H54 (cell line): Measurements from ENCODE around the gene MRPL47.

Experiments used
- DNase-seq: peaks from one replicate; pipeline ENCODE4 v3.0.0; 2011; ENCODE audit warnings: low spot score, mixed read lengths; ENCODE audit not compliant: insufficient read length
- FAIRE-seq: peaks from 3 replicates; lab custom pipeline; 2011; peaks lifted over from hg19 to GRCh38; lab: Jason Lieb, UNC
- POLR2A ChIP-seq: IDR thresholded peaks from 2 replicates; pipeline ENCODE4 v1.6.1; 2011; ENCODE audit warnings: low read depth, mild to moderate bottlenecking, low read length

MRPL47 gene

DNA sequence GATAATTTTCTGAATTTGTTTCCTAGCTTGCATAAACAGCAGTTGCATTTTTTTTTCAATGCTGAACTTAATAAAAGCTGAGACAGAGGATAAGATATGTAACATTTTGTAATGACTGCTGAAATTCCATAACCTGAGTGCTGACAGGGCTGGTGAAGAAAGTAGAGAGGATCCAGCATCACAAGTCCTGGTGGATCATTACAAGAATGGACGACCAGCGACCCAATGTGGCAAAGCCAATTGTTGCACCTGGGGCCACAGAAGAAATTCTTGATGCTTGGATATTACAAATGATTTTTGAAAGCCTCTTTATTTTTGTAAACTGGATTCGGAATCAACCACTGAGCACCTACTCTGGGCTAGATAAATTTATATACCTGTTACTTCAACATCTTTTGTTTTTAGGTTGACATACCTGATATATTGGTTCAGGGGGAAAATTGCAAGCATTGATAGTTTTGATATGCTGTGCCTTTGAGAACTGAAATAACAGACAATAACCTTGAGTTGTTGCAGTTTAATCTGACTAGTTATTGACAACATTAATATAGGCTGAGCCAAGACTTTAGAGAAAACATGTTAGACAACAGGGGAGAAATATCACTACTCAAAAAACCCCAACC lies 45.6 kb downstream of the MRPL47 start:
- peak; percentile 95 for FAIRE-seq
- DNase-seq: peak; percentile 42
- TF ChIP-seq POLR2A: no peak

DNA sequence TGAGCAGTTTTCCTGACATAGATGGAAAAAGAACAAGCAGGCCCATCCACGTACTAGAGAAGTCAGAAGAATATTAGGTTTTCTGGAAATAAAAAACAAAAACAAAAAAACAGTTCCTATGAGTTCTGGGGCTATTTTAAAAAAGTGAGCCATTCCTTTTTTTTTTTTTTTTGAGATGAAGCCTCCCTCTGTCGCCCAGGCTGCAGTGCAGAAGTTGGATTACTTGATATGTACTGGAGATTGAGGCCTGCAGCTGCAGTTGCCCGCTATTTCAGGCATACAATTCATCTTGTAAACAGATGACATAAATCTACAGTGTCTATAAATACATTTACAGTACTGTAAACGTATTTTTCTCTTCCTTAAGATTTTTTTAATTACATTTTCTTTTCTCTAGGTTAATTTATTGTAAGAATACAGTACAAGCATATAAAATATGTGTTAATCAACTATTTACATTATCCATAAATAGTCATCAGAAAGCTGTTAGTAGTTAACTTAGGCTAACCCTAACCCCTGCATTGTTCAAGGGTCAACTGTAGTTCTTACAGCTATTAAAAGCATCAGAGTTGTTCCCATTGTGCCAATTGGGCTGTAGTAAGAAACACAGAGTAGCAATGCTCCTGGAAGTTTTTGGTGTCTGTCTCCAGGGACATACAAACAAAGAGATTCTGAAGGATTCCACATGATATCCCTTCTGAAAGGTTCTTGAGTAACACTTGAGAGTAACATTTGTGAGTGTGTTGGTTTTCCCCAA lies 52.9 kb downstream of the MRPL47 start:
- FAIRE-seq (no peak), DNase-seq (no peak)
- TF ChIP-seq POLR2A: no peak

DNA sequence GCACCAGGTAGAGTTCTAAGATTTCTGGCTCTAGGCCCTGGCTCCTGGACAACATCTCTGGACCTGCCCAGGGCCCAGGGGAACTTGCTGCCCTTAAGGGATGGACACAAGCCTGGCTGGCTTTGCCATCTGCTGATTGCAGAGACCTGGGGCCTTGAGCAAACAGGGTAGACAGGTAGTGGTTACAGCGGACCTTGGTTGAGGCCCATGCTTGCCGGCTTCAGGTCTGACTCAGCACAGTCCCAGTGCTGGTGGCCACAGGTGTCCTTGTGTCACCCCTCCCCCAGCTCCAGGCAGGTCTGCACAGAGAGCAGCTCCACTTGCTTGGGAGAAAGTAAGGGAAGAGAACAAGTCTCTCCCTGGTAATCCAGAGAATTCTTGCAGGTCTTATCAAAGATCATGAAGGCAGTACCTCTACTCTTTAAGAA lies 57.6 kb downstream of the MRPL47 start:
- FAIRE-seq: no peak
- DNase-seq: no peak
- TF ChIP-seq POLR2A: no peak

DNA sequence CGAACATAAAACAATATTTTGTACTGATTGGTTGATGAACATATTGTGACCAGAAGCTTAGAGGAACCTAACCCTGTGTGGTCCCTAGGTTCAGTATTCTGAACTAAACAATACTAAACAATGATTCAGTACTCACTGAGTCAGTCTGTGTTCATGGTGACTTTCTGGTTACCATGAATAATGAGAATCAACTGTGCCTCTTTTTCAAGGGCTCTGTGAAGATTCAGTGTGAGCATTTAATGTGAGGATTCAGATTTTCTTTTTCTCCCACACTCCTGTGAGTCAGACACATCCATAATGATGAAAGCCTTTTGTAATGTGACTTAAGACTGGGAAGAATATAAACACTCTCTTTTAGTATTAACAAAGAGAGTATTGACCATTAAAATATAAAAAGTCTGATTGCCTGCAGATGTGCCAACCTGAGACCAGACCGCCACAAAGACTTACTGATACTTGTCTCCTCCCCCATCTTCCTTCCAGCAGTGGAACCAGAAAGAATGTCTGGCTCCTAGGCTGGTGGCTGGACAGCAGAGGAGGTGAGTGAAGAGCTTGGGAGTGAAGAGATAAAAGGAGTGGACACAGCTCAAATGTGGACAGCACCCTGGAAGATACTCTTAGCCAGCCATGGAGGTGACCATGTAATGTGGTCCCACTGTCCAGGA lies 59.3 kb downstream of the MRPL47 start:
- DNase-seq (no peak), FAIRE-seq (peak; percentile 70)
- TF ChIP-seq POLR2A: no peak

DNA sequence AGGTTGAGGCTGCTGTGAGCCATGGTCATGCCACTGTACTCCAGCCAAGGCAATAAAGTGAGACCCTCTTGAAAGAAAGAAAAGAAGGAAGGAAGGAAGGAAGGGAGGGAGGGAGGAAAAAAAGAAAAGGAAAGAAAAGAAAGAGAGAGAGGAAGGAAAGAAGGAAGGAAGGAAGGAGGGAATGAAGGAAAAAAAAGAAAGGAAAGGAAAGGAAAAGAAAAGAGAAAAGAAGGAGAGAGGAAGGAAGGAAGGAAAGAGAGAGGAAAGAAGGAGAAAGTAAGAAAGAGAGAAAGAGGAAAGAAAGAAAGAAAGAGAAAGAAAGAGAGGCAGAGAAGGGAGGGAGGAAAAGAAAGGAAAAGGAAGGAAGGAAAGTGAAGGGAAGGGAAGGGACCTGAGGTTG lies 62.1 kb downstream of the MRPL47 start:
- FAIRE-seq (no peak), DNase-seq (no peak)
- no peak for TF ChIP-seq POLR2A

DNA sequence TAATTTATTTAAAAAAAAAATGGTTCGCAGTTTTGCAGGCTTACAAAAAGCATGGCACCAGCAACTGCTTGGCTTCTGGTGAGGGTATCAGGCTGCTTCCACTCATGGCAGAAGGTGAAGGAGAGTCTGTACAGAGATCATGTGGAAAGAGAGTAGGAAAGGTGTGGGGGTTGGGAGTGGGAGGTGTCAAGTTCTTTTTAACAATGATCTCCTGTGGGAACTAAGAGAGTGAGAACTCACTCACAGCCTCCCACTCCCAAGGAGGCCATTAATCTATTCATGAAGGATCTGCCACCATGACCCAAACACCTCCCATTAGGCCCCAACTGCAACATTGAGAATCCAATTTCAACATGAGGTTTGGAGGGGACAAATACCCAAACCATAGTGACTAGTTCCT lies 62.8 kb downstream of the MRPL47 start:
- DNase-seq (no peak), FAIRE-seq (no peak)
- no peak for TF ChIP-seq POLR2A

DNA sequence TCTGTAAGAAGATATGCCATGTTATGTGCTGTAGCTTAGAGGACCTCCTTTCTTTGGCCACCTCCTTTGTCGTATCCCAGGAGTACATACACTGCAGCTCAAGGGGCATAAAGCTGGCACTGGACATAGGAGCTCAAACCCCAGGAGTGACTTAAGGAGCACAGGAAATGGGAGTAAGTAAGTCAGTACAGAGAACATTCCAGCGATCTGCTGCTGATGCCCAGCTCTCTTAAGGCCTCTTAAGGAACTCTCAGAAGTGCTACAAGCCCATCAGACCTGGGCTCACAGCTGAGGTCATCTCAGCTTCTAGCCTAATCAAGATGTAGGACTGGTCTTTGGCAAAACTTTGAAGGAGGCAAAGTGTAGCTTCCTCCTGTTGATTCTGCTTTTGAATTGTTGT lies 63.3 kb downstream of the MRPL47 start:
- TF ChIP-seq POLR2A: no peak
- FAIRE-seq: no peak
- DNase-seq: no peak
